ENCODE measurements around the gene SPATA32.

DNA sequence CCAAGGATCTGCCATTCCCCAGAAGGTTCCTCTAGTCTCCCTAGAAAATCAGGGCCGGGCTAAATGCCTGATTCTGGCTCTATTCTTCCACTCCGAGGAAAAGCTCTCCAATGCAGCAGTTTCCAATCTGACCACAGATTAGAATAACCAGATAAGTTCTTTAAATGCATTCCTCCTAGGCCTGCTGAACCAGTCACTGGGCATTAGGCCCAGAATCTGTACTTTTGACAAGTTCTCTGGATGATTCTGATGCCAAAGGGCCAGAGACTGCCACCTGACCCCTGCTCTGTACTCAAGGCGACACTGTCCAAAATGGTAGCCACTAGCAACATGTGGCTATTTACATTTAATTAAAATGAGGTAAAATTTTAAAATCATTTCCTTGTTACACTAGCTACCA, 32.6 kb upstream of the SPATA32 start:
- TF ChIP-seq, protein P1, sequence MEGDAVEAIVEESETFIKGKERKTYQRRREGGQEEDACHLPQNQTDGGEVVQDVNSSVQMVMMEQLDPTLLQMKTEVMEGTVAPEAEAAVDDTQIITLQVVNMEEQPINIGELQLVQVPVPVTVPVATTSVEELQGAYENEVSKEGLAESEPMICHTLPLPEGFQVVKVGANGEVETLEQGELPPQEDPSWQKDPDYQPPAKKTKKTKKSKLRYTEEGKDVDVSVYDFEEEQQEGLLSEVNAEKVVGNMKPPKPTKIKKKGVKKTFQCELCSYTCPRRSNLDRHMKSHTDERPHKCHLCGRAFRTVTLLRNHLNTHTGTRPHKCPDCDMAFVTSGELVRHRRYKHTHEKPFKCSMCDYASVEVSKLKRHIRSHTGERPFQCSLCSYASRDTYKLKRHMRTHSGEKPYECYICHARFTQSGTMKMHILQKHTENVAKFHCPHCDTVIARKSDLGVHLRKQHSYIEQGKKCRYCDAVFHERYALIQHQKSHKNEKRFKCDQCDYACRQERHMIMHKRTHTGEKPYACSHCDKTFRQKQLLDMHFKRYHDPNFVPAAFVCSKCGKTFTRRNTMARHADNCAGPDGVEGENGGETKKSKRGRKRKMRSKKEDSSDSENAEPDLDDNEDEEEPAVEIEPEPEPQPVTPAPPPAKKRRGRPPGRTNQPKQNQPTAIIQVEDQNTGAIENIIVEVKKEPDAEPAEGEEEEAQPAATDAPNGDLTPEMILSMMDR (IDR thresholded peaks at IDR 0.05) = no peak
- TF ChIP-seq POLR2A (IDR thresholded peaks at IDR 0.05; ENCODE audit: low read depth) = no peak
- TF ChIP-seq POLR2AphosphoS5 (IDR thresholded peaks at IDR 0.05) = peak in 1 of 2 donors; percentile 42
- no peak for TF ChIP-seq EP300 (IDR thresholded peaks at IDR 0.05)
